HG03469 (cell line): Measurements from ENCODE around the gene HCCS.
"Not testable (repeated sequence)": the region's sequence is repeated elsewhere in the genome, so short reads cannot be mapped to it uniquely, and the experiment has no call there.

Experiments
- ATAC-seq: cut with Tn5 transposase; IDR thresholded peaks from one replicate; pipeline ENCODE4 v1.9.1; 2021; ENCODE audit warnings: mild to moderate bottlenecking, moderate library complexity, moderate number of reproducible peaks; ENCODE audit not compliant: unreplicated experiment

Gene HCCS

GRCh38 chrX:11119313-11119943 is 8.3 kb downstream of the HCCS start:
- no peak for ATAC-seq

DNA sequence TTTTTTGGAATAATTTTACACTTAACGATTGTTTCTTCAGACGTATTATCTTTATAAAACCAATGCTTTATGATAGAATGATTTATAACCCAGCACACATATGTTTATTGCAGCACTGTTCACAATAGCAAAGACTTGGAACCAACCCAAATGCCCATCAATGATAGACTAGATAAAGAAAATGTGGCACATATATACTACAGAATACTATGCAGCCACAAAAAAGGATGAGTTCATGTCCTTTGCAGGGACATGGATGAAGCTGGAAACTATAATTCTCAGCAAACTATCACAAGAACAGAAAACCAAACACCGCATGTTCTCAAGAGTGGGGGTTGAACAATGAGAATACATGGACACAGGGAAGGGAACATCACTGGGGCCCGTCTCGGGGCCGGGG is 12.0 kb downstream of the HCCS start:
- ATAC-seq, result not testable (repeated sequence)

- ATAC-seq, result no peak
These were observed 13.0 kb downstream of the HCCS start for GRCh38 chrX:11124112-11124511.

- no peak for ATAC-seq
These were observed 13.9 kb downstream of the HCCS start for GRCh38 chrX:11125060-11125459.

- no peak for ATAC-seq
These were observed 18.5 kb downstream of the HCCS start for GRCh38 chrX:11129534-11130105.

GRCh38 chrX:11130136-11130535 is 19.0 kb downstream of the HCCS start:
- no peak for ATAC-seq

DNA sequence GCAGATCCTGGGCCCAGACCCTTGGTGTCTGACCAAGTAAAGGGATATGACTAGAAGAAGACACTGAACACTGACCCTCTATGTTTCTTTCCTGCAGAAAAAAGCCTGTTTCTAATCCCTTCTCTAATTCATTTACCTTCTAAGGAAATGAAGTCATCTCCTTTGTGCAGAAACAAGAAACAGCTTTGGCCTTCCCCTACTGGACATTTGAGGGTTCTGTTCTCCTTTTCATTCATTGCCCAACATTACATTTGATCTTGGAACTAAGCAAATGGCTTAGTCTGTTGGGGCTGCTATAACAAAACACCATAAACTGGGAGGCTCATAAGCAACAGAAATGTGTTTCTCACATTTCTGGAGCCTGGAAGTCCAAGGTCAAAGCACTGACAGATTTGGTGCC is 20.0 kb downstream of the HCCS start:
- ATAC-seq, result no peak

DNA sequence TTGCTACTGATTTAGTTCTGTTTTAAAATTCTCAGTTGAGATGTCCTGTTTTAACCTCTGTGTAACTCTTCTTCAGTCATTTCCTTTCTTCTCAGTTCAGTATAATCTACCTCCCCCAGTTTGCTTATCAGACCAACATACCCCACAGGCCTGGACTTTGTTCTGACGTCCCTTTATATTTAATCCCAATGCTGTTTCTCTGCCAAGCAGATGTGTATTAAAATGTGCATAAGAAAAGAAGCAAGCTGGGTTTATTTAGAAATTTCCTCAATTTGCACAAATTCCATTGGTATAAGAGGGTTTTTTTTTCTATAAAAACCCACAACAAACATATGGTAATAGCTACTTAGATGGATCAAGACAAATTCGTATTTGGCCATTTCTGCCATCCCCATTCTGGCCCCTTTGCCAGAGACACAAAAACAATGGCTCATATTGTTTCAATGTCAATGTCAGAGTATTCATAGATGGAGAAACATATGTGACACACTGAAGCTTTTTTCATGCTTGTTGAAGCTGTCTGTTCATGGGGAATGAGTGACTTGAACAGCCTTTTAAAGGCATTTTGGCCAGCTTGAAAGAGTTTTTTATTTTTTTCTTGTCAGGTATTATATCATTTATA is 24.5 kb downstream of the HCCS start:
- no peak for ATAC-seq

DNA sequence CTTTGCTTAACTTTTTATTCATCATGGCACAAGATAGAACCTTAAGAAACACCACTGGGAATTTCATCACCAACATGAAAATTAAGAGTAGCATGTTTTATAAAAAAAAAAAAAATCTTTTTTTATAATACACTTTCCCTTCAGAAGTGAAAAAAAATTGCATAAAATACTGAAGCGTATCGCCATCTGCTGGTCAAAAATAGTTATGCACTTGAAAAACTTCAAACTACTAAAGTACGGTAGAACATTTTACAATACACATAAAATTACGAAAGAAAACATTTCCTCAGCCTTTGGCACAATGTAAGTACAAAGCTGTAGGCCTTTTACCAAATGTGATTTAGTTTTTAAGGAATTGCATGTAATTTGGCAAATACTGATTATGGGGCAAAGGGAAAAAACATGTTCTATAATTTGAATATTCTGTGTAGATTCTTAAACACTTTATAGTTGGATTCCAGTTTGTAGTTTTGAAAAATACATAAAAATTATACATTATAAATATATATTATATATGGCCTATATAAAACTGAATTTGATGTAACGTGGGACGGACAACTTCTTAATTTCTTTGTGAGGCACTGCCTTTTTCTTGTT is 26.5 kb downstream of the HCCS start:
- no peak for ATAC-seq

DNA sequence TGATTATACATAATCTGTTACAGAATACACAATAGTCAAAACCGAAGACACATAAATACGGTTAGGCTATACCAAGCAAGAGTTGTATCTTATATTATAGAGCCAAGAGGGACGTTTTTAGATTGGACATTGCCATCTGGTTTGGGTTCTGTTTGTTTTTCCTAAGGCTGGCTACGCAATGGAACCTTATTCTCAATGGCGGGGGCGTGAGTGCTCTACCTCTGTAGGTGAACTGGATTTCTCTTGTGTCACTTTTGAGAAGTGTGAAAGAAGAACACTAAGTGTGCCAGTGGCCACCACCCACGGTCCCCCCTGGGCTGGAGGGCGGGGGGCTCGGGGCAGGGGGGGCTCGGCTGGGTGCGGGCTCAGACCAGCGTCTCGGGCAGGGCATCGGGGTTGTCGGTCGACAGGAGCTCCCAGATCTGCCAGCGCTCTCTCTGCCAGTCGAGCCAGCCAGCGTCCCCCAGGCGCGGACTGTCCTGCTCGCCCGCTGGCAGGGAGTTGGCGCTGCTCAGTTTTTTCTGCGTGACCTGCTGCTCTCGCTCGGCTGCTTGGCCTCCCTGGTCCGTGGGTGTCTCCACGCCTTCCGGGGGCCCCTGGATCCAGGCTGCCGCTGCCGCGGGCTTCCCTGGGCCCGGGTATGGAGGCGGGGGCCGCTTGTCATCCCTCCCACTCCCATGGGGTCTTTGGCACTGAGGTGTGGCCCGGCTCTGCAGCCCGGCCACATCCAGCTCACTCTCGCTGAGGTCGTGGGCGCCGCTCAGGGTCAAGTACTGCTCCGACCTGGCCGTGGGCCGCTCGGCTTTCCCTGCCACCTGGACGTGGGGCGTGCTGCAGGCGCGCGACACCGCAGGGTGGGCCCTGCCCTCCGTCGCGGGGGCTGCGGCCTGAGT is 27.6 kb downstream of the HCCS start:
- no peak for ATAC-seq

GRCh38 chrX:11143931-11144678 is 33.0 kb downstream of the HCCS start:
- no peak for ATAC-seq

GRCh38 chrX:11146411-11146810 is 35.3 kb downstream of the HCCS start:
- ATAC-seq, result no peak

GRCh38 chrX:11148401-11148800 is 37.3 kb downstream of the HCCS start:
- no peak for ATAC-seq

GRCh38 chrX:11151799-11152559 is 40.8 kb downstream of the HCCS start:
- ATAC-seq, result no peak

DNA sequence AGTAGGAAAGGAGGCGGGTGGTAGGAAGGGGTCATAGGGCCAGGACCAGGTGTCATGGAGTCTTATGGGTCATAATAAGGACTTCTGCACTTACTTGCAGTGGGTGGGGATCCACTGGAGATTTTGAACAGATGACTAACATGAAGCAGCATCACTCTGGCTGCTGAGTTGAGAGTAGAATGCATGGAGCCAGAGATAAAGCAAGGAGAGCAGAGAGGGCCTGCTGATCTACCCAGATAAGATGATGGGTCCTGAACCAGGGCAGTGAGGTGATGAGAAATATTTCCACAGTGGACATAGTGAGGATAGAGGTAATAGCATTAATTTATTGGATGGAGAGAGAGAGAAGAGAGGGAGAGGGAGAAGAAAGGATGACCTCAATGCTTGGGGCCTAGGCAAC is 48.0 kb downstream of the HCCS start:
- ATAC-seq, result no peak

DNA sequence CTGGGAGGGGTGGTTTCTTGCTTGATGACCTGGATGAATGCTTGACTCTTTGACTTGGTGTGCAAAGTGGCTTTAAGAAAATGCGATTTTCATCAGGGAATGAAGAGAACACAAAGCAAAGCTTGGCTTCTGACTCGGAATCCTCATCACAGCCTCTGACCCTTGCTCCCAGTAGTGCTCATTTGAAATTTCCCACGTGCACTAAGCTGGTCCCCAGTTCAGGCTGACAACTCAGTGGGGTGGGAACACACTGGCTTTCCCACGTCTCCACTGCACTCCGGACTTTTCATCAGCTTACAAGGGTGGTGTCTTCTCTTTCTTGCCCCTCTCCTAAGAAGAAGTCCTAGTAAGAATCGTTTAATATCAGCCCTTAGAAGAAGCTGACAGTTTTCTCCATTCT is 53.3 kb downstream of the HCCS start:
- ATAC-seq, result no peak

DNA sequence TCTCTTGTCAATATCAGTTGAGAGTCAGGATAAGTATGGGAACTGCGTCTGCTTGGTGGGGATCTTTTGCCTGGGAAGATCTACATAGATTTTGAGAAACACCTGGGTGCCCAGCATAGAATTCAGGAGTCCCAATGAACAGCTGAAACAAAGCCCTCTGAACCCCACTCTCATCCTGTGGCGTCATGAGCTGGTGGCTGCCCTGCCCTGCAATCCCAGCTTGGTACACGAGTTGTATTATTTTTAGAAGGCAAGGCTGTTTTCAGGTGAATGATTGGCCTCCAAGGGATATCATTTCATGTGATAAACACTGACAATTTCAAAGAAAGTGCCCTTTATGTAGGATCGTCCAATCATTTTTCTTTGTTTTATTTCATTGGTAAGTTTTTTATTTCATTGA is 60.8 kb downstream of the HCCS start:
- ATAC-seq, result no peak

GRCh38 chrX:11172415-11172814 is 61.3 kb downstream of the HCCS start:
- ATAC-seq, result no peak
